NCI-H2227 (cell line): ENCODE results near the gene TCF7L2.

Source experiments
- DNase-seq: peaks from one replicate; lab custom pipeline; 2025; ENCODE audit not compliant: unreplicated experiment; lab: John Stamatoyannopoulos, UW

TCF7L2 gene

DNA sequence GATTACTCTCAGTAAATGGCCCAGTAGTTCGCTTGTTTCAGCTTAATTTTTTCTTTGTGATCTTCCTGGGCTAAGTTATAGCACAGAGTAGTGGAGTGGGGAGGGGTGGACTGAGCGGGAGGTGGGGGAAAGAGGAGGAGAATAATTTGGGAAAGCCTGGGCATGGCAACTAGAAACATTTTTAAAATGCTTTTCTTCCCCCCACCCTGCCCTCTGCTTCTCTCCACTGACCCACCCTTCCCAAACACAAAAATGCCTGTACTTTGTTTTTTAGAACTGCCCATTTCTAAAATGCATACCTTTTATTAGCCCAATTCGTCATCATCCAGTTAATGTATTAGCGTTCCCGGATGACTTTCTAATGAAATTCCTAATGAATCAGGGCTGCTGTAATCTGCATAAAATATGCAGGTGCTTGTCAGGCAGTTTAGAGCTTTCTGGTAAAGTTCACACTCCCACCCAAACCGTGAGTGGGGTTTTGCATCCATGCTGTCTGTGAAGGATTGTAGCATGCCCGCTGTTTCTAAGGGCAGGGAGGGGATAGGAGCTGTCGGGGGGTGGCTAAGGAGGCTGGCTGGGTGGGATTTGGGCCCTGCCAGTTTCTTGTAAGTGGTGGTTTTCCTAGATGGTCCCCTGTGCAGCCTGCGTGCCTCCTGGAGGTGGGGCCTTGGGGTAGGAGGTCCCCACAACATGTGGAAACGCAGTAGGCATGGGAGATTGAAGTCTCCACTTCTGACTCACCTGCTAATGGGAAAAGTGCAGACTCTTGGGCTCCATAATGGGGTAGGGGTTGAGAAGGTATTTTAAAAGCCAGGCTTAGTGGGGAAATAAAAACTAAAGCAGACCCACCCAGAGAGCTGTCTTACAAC is 190.3 kb downstream of the TCF7L2 start:
- no peak for DNase-seq

DNA sequence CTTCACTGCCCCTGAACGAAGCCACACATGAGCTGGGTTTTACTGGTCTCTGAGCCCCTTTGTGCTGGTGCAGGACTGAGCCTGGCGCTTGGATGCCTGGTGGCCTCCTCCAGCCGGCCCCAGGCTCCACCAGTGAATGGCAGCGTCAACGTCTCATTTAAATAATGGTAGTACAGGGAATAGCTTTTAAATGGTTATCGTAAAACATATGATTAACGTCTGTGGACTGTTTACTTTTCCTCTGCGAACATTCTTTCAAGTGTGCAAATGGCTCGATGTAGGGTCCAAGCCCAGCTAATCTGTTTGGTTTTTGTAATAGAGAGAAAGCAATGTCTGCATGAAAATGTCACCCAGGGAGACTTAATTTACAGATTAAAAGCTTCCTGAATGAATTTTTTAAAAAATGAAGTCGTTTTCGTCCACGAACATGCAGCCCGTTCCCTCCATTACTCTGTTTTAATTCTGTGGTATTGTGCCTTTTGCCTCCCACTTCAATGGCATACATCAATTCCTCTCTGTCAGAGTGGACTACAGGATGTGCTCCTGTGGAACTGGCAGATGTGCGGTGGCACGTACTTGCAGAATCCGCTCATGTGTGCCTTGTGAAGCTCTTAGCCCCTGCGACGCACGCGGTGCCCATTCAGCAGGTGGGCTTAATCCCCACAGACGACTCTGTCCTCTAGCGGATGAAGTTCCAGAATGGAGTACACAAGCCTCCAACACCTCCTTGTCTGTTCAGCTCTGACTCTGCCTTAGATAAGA is 192.7 kb downstream of the TCF7L2 start:
- DNase-seq: peak; percentile 32

GRCh38 chr10:113144576-113144975 is 194.5 kb downstream of the TCF7L2 start:
- DNase-seq: no peak

- peak; percentile 47 for DNase-seq
These were observed 198.2 kb downstream of the TCF7L2 start for GRCh38 chr10:113148071-113148825.

GRCh38 chr10:113148901-113149300 is 198.9 kb downstream of the TCF7L2 start:
- DNase-seq: no peak

DNA sequence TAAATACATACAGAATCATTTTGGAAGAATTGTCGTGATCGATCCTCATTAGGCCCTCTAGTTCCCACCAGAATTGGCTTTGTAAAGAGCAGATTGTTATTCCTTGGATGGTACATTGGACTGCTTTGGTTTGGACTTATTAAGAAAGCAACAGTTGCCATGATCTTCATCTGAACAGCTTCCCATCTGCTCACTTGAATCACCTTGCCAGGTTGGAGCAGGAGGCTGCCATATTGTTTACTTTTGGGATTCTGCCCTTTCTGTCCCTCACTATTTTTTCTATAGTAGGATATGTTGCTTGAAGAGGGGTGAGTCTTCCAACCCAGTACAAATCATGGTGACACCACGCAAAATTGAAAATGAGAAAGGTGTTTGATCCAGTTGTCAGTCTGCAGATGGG is 199.6 kb downstream of the TCF7L2 start:
- no peak for DNase-seq

DNA sequence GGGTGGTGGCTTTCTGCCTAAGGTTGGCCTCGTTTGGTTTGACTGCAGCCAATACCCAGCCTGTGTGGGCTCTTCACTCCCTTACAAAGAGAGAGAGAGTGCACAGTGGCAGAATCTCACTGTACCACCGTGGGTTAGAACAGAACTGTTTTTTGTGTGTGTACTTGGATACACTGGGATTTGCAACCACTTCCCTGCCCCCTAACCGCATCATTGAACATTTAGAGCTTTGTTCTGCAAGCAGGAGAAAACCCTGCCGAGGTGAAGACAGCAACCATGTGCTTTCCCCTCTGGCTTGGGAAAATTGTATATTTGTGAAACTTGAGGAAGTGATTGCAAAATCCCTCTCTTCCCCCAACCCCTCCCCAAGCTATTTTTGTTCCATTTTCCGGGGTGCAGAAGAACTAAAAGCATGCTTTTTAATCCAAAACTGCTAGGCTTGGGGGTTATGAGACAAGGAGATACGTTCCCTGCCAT is 201.2 kb downstream of the TCF7L2 start:
- no peak for DNase-seq

GRCh38 chr10:113153493-113154102 is 203.6 kb downstream of the TCF7L2 start:
- no peak for DNase-seq

DNA sequence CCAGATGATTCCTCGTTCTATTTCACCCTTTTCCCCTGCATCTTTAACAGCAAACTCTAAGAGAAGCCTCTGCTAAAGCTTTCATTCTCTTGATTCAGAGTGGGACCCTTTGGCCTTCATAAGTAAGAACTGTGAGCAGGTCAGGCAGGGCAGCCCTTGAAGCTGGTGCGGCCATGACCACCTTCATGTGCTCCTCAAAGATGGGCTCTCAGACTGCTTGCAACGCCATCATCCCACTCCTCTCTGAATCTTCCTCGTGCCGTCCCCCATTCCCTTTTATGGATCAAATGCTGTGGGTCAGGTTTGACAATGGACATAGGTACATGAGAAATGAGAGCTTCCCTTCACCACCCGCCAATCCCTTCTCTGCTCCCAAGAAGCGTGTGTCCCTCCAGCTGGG is 207.4 kb downstream of the TCF7L2 start:
- DNase-seq: no peak

DNA sequence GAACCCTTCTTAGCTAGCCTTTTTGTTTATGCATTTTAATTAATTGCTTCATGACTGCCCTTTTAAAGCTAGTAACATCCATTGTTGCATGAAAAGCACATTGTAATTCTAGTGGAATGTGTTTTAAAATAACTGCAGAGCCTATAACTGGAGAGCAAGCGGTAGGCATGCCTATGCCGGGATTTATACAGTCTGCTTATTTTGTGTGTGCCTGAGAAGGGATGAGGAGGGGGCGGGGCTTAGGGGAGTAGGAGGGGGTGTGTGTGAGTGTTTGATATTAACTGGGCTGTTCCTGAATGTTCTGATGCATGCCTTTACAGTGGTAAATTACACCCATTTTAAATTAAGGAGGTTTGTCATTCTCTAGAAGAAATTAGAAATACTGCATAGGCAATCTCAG is 208.1 kb downstream of the TCF7L2 start:
- DNase-seq: no peak

DNA sequence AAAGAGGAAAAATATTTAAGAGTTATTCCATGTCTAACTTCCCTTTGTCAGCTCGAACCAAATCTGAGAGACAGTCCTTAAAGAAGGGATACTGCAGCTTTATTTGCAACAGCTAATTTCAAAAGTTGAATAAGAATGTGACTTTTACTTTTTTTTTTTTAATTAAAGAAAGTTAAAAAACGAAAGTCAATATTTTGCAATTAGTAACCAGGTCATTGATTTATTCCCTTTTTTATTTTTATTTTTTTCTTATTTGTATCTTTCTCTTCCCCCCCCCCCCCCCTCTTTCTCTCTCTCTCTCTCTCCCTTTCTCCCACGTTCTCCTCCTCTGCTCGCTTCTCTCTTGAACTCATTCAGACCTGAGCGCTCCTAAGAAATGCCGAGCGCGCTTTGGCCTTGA is 209.5 kb downstream of the TCF7L2 start:
- no peak for DNase-seq

GRCh38 chr10:113160641-113161040 is 210.6 kb downstream of the TCF7L2 start:
- DNase-seq: no peak

DNA sequence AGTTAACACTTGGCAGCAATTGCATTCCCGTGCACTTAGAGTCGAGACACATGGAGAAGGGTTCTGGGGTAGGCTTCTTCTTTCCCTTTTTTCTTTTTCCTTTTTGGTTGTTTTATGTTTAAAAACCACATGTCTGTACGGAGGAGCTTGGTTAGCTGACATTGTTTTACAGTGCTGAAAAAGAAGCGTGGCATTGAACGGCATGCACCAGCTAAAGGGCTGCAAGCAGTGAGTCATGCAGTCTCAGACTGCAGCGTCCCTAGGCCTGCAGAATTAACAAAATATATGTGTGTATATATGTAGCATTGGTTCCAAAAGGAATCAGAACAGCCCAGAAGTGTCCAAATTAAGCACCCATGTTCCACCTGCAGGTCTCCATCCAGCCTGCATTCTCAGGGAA is 211.0 kb downstream of the TCF7L2 start:
- no peak for DNase-seq

- DNase-seq: no peak
These were observed 212.9 kb downstream of the TCF7L2 start for GRCh38 chr10:113162960-113163359.

- no peak for DNase-seq
These were observed 215.6 kb downstream of the TCF7L2 start for GRCh38 chr10:113165673-113166072.

- no peak for DNase-seq
These were observed 217.7 kb downstream of the TCF7L2 start for GRCh38 chr10:113167702-113168101.

DNA sequence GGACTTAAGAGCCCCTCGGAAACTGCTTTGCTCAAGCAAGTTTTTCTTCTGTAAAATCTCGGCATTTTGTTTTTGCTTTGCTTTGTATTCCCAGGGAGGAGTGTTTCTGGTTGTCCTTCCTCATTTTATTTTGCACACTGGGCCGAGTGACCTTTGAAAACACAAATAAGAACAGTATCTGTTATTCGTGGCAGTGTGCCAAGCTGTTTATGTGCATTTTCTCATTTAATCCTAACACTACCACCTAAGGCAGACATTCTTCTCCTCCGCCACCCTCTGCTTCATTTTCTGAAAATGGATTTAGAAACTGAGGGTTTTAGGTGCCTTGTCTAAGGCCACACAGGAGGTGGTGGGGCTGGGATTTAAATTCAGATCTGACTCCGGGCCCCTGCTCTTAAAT is 218.5 kb downstream of the TCF7L2 start:
- no peak for DNase-seq

- DNase-seq: no peak
These were observed 219.1 kb downstream of the TCF7L2 start for GRCh38 chr10:113169111-113169510.

- no peak for DNase-seq
These were observed 219.9 kb downstream of the TCF7L2 start for GRCh38 chr10:113169853-113170460.

- DNase-seq: no peak
These were observed 221.6 kb downstream of the TCF7L2 start for GRCh38 chr10:113171662-113172061.

DNA sequence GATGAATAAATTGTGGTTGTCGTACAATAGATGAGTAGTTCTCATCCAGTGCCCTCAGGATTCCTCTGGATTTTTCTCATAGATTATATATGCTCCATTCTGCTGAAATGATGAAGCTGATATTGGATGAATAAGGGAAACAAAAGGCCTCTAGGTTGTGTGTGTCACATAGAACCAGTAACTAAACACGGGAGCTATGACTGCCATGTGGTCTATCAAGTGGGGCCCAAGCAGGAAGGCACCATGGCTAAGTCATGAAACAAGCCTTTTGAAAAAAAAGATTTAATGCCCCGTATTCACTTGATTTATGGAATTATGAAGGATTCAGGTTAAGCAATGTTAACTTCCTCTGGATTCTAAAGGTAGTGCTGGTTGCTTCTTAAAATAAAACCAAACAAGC is 225.1 kb downstream of the TCF7L2 start:
- no peak for DNase-seq
